Measurements from ENCODE around the gene CST3.

CST3 gene

GRCh38 chr20:23598481-23598880, 39.3 kb downstream of the CST3 start:
- DNase-seq: no peak

DNA sequence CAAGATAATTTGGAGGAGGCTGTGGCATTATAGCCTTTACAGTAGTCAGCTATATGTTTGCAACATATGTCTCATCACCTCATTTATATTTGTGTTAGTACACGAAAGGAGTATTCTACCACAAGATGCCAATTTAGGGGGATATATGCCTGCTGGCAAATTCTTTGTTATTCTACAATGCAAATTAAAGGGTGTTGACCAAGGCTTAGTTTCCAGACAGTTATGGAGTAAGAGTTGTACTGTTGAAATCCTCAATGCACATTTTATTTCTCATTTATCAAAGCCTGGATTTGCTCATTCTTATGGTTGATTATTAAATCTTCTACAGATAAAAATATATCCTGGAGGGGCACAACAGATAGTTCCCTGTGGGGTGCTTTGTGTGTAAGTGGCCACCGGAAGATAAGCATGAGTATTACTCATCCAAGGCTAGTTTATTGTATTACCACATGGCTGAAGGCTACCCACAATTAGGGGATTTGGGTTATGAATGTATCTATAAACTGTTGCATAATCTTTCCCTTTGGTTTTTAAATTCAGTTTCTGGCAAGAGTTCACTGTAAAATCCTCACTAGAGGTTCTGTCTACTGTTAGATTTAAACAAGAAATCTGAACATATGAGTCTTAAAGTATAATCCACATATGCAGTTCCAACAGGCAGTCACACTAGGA, 41.0 kb downstream of the CST3 start:
- no peak for DNase-seq

- no peak for DNase-seq
Measured at GRCh38 chr20:23595941-23596340, 41.8 kb downstream of the CST3 start.

DNA sequence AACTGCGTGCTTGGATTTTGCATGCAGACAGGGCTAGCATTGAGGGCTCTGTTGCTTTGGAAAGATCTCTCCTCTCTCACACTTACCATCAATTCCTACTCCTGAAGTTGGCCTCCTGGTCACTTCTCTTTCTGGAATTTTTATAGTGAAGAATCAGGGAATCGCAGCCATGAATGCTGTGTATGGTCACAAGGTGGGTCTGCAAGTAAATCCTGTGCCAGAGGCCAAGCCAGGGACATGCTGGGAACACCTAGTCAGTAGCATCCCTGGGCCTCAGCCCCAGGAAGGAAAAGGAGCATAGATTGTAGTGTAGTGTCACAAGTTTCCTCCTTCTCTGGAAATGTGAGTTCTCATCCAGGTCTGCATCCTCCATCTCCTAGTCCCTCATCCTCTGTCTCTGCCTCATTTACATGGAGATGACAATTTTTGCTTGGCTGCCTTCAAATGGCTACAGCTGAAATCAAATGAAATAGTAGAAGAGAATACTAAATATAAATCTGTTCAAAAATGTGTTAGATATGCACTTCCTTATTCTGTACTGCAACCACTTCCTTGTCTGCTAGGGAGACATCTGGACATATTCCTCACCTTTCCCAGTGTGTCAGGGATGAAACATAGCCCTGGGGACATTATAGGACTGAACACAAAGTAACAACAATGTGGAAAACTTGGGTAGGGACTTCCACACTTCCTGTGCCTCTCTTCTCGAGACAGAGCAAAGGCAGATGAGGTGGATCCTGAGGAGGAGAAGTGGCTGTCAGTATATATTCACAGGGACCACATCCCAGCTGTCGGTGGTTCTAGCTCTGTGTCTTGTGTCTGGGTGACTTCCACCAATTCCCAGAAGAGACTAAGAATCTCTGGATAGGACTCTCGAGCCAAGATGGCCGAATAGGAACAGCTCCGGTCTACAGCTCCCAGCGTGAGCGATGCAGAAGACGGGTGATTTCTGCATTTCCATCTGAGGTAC, 49.0 kb downstream of the CST3 start:
- DNase-seq: no peak

DNA sequence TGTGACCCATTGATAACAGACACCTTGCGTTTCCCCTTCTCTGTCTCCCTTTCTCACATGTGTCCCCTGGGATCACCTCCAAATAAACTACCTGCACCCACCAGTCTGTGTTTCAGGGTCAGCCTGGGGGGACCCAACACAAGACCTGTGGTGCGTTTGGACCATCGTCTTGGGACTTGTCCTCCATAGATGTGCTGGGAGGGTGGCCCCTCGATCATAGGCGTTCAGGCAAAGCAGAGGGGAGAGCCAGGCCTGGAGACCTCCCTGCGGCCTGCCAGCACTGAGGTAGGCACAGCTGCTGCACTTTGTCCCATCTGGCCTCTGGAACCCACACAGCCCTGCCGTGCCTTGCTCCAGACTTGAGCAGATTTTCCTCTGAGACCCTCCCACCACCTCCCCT, 50.1 kb downstream of the CST3 start:
- no peak for DNase-seq

DNA sequence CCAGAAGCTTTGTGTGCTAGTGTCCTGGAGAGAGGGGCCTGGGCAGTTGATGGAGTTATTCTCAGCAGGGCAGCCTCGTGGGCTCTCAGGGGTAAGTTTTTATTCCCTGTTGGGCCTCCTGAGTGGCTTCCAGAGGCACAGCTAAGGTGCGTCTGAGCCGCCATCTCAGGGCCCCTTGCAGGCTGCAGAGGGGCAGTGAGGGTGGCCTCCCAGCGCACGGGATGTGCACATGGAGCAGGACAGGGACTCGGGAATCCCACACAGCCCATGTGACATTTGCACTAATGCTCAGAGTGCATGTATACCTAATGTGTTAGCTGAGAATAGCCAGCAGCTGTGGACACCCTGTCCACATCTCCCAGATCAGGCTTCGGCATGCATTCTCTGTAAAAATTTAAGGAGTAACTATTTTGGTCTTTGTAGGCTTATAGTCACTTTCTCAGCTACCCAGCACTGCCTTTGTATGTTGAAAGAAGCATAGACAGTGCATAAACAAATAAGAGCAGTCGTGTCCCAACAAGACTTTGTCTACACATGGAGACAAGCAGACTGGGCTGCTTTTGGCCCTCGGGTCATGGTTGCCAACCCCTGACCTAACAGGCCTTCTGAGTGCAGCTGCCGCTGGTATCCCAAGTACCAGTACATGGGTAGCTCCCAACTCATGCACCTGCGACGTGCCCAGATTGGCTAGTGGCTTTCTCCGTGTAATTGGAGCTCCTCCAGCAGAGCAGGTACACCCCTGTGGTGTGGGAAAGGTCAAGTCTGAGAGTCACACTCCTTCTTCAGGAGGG, 50.8 kb downstream of the CST3 start:
- DNase-seq: no peak

DNA sequence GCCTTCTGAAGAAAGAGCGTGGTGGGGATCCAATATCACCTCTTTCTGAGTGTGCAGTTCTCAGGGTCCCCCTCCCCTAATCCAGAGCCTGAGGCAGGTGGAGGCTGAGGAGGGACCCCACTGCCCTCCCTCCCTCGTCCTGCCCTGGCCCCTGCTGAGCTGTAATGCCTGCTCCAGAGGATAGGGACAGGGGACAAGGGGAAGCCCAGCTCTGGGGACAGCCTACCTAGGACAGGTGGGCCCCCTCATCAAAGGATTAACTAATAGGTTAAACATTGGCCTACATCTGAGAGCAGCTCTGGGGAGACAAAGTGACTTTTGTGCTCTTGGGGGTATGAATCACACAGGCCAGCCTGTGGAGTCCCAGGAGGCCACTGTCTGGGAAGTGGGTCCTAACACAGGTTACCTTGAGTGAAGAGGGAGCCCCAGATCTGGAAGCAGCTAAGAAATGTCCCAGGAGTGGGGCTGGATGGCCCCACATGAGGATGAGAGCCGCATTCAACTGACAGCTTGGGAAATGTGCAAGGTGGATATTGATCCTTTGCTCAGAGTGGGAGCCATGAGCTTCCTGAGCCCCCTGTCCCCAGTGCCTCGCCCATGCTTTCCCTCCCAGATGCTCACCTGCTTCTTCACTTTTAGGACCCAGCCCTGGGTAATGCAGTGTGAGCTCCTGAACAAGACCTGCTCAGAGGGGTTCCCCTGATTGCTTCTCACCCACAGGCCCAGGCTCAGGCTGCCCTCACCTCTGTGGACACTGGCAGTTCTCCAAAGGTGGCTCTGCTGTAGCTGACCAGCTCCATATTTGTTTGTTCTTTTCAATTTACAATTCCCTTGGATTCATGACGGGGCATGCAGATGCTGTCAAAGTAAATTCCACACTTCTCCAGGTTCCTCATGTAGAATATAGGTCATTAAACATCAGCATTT, 51.7 kb downstream of the CST3 start:
- DNase-seq: no peak

GRCh38 chr20:23585449-23585807, 52.3 kb downstream of the CST3 start:
- no peak for DNase-seq

GRCh38 chr20:23584434-23585199, 53.1 kb downstream of the CST3 start:
- no peak for DNase-seq
